Measurements from ENCODE around the gene DPP6.

DNA sequence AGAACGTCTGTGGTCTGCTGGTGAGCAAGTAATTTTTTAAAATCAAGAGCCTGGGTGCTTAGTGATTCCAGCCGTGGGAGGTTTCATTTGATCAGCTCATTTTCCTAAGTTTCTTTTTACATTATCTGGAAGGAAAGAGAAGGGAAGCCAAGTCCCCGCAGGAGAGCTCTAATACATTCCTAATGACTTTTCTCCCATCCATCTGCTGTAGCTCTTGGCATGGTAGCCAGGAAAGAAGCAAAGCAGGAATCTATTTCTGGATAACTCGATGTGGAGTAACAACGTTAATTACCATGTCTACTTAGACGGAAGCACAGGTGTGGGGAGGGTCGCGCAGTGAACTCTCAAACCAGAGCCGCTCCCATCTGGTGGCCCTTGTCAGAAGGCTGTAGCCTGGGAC, 828.8 kb downstream of the DPP6 start:
- TF ChIP-seq, protein P1, sequence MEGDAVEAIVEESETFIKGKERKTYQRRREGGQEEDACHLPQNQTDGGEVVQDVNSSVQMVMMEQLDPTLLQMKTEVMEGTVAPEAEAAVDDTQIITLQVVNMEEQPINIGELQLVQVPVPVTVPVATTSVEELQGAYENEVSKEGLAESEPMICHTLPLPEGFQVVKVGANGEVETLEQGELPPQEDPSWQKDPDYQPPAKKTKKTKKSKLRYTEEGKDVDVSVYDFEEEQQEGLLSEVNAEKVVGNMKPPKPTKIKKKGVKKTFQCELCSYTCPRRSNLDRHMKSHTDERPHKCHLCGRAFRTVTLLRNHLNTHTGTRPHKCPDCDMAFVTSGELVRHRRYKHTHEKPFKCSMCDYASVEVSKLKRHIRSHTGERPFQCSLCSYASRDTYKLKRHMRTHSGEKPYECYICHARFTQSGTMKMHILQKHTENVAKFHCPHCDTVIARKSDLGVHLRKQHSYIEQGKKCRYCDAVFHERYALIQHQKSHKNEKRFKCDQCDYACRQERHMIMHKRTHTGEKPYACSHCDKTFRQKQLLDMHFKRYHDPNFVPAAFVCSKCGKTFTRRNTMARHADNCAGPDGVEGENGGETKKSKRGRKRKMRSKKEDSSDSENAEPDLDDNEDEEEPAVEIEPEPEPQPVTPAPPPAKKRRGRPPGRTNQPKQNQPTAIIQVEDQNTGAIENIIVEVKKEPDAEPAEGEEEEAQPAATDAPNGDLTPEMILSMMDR (IDR thresholded peaks at IDR 0.05): no peak
- no peak for TF ChIP-seq POLR2A (IDR thresholded peaks at IDR 0.05)
